Psoas muscle (tissue), 8 donors: ENCODE measurements around the gene ZNF236. TPM values are rescaled to one million over a fixed set of nuclear protein-coding genes. Genes with fewer than 3 reads are reported as not detected.
A peak's percentile ranks its signal among the peaks of the same experiment; 100 is the strongest.

Source experiments
- ATAC-seq, 4 donors: fragments of 200-7000 bp; cut with Tn5 transposase; one replicate each; pipeline ENCODE4 v1.9.1; 2020; ENCODE audit warnings: moderate library complexity in 3 of 4, mild to moderate bottlenecking in 2 of 4
- DNase-seq, 2 donors: peaks; one replicate each; pipeline ENCODE4 v3.0.0-alpha.2; 2020
- H3K27ac ChIP-seq: fragments of 200-600 bp; one replicate; pipeline ENCODE4 v1.8.0; 2022
- H3K27me3 ChIP-seq, 3 donors: fragments of 200-600 bp in 1 of 3; one replicate each; pipeline versions ENCODE4 v1.6.1 to v1.8.0; 2013 to 2022; ENCODE audit warnings: low read length in 2 of 3, mild to moderate bottlenecking in 2 of 3, moderate library complexity in 1 of 3; ENCODE audit not compliant: insufficient read depth in 3 of 3
- H3K36me3 ChIP-seq, 2 donors: fragments of 200-600 bp in 1 of 2; one replicate each; pipeline versions ENCODE4 v1.6.1 to v1.8.0; 2013 to 2022; ENCODE audit warnings: low read depth in 1 of 2, mild to moderate bottlenecking in 1 of 2, moderate library complexity in 1 of 2; ENCODE audit not compliant: insufficient read depth in 1 of 2
- H3K4me1 ChIP-seq: fragments of 200-600 bp; one replicate; pipeline ENCODE4 v1.8.0; 2022
- H3K4me3 ChIP-seq: fragments of 200-600 bp; one replicate; pipeline ENCODE4 v1.8.0; 2022; ENCODE audit warnings: mild to moderate bottlenecking
- H3K9me3 ChIP-seq: fragments of 200-600 bp; one replicate; pipeline ENCODE4 v1.8.0; 2022
- WGBS, 3 donors: extraction: QIAGEN DNeasy Blood & Tissue Kit; methylation state at CpG; one replicate each; pipeline versions ENCODE4 v1.1.6 to v1.1.7; 2013; 5-methylcytosine and 5-hydroxymethylcytosine counted together
- intact Hi-C, 2 donors: fragments of 100-400 bp; cut with DNase I; formaldehyde crosslinking; loops; one replicate each; pipeline versions ENCODE4 v1.11.0 to v1.14.2; 2022
- polyA plus RNA-seq, 3 donors: library from polyadenylated mRNA; stranded (reverse); fragments of 200-250 nt; gene quantifications; one replicate each; pipeline ENCODE4 v1.2.3, GENCODE V29; 2013
- total RNA-seq, 4 donors: library from RNA; stranded (reverse); fragmentation: NEBNext Ultra II Directional in 2 of 4; extraction: Animal tissue kit (Norgen Biotek cat#: 25700) in 2 of 4; gene quantifications; one replicate each; pipeline versions ENCODE4 v1.2.1 to v1.2.4, GENCODE V29; 2021 to 2023
- TF ChIP-seq, protein P1 (sequence below): fragments of 200-600 bp; IDR thresholded peaks from one replicate; pipeline ENCODE4 v1.8.0; 2022; ENCODE audit warnings: antibody characterized with exemption
- donor health status: healthy with polysubstance abuse.
- donor health status: DM: no; HTN: no; CAD: no; lungs with moderate emphysema.
- donor health status: Bipolar disorder and iron deficiency.
- donor health status: healthy.
- donor health status: DM: yes; HTN: yes; CAD: no.
- donor health status: DM: no; HTN: no; CAD: no.
- donor health status: DM: no; HTN: no; CAD: no.
- donor health status: DM: yes; HTN: yes; CAD: no.

Gene ZNF236
- total and polyA plus RNA-seq, 7 donors, result 0.76 to 9.4 (median 7.5) TPM

DNA sequence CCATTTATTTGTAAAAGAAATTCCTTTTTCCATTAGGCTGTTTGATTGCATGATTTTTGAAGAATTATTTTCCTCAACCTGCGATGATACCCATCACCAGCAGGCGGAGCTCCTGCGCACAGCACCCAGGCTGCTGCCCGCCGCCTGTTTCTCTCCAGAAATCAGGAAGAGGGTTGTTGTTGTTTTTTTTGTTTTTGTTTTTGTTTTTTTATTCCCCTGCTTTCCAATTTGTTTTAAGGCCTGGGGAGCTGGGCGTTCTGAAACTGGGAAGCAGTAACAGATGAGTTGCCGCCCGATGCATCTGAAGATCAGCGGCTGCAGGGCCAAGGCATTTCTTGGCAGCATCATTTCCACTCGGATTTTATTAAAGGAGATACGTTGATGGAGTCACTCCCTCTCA lies 178.2 kb downstream of the ZNF236 start:
- Histone ChIP-seq H3K27ac (no peak overlapping the region), H3K4me1 (peaks cover 4% of the 10 kb centered on the region), H3K27me3 (no peaks in the 10 kb centered on the region), H3K4me3 (peak overlapping the region; percentile 43), H3K9me3 (no peaks in the 10 kb centered on the region), H3K36me3 (no peaks in the 10 kb centered on the region)
- WGBS, 3 donors, result 8 to 11% (median 8%) methylated on average over 11 of the region's 11 CpGs
- DNase-seq, result peak; percentile 58 to 75
- peak; percentile 34 to 74 (median 61) for ATAC-seq
- intact Hi-C loops, result loop anchor here (1.0 to 10.0 kb wide), 5 partner anchors 54 to 210 kb away; partner anchors contain the start of gene MBP (in 1 of the 2)
- TF ChIP-seq, protein P1, sequence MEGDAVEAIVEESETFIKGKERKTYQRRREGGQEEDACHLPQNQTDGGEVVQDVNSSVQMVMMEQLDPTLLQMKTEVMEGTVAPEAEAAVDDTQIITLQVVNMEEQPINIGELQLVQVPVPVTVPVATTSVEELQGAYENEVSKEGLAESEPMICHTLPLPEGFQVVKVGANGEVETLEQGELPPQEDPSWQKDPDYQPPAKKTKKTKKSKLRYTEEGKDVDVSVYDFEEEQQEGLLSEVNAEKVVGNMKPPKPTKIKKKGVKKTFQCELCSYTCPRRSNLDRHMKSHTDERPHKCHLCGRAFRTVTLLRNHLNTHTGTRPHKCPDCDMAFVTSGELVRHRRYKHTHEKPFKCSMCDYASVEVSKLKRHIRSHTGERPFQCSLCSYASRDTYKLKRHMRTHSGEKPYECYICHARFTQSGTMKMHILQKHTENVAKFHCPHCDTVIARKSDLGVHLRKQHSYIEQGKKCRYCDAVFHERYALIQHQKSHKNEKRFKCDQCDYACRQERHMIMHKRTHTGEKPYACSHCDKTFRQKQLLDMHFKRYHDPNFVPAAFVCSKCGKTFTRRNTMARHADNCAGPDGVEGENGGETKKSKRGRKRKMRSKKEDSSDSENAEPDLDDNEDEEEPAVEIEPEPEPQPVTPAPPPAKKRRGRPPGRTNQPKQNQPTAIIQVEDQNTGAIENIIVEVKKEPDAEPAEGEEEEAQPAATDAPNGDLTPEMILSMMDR, result peak; percentile 99

DNA sequence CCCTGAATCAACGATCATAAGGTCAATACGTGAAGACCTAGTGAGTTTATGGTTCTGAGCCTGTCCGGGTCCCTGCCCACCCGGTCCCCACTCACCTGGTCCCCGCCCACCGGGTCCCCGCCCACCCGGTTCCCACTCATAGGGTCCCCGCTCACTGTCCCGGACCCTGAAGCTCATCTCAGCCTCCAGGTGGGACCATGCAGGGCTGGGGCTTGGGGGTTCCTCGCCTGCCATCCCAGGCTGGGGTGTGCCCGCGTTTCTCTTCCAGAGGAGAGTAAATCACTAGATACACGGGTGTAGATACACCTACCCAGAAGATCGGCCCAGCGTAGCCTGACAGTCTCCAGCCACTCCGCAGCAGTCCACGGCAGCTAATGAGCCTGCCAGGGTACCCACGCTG lies 178.7 kb downstream of the ZNF236 start:
- H3K36me3 ChIP-seq, result no peaks in the 10 kb centered on the region
- no peaks in the 10 kb centered on the region for H3K27me3 ChIP-seq
- H3K4me1 ChIP-seq, result peaks cover 4% of the 10 kb centered on the region
- H3K4me3 ChIP-seq, result no peak overlapping the region
- intact Hi-C loops, result loop anchor here (2.0 to 10.0 kb wide), 4 partner anchors 54 to 210 kb away; partner anchors contain the start of gene MBP (in 1 of the 2)
- TF ChIP-seq, protein P1, result no peak
- no peak overlapping the region for H3K27ac ChIP-seq
- H3K9me3 ChIP-seq, result no peaks in the 10 kb centered on the region
- ATAC-seq (peak in 2 of 4 donors; percentile 21 to 27), DNase-seq (peak in 1 of 2 donors; percentile 20)
- WGBS, 3 donors, result 82 to 86% (median 82%) methylated on average over 19 of the region's 19 CpGs

DNA sequence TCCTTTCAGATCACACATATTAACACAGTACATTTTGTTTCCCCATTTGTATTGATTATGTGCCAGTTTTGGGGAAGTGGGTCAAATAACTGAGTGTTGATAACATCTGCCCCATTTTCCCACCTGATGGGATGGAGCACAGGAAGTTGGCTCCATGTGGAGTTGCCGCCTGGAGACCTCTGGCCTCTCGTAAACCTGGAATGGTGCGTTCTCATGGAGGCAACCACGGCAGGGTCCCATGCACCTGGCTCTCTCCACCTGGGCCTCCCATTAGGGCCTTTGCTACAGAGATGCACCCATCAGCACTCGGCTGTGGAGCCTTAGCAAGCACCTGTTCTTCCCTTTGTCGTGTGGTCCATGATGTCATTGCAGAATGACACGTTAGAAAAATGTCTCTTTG lies 179.6 kb downstream of the ZNF236 start:
- H3K36me3 ChIP-seq, result no peaks in the 10 kb centered on the region
- no peaks in the 10 kb centered on the region for H3K9me3 ChIP-seq
- intact Hi-C loops, result loop anchor here (2.0 to 10.0 kb wide), 4 partner anchors 53 to 209 kb away; partner anchors contain the start of gene MBP (in 1 of the 2)
- no peak overlapping the region for H3K4me3 ChIP-seq
- DNase-seq (no peak), ATAC-seq (peak in 2 of 4 donors; percentile 29 to 44)
- WGBS, 3 donors, result 68 to 75% (median 72%) methylated on average over 7 of the region's 7 CpGs
- no peaks in the 10 kb centered on the region for H3K27me3 ChIP-seq
- H3K4me1 ChIP-seq, result peaks cover 5% of the 10 kb centered on the region
- TF ChIP-seq, protein P1, result no peak
- H3K27ac ChIP-seq, result peak overlapping the region; percentile 47

DNA sequence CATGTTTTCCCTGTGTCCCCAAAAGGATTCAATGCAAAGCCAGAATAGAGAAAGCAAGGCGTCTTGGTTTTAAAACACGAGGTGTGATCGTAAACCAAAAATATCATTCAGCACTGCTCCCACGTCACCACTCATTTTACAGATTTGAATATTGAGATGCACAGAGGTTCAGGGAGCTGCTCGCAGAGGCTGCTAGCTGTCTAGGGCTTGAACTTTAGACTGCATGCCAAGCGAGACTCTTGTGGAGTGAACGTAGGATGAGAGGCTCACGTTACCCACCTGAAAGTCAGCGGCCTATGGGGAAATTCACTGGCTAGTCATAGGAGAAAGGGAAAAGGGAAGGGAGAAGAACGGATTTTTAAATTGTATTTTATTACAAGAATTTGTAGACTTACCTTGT lies 180.1 kb downstream of the ZNF236 start:
- TF ChIP-seq, protein P1, result no peak

DNA sequence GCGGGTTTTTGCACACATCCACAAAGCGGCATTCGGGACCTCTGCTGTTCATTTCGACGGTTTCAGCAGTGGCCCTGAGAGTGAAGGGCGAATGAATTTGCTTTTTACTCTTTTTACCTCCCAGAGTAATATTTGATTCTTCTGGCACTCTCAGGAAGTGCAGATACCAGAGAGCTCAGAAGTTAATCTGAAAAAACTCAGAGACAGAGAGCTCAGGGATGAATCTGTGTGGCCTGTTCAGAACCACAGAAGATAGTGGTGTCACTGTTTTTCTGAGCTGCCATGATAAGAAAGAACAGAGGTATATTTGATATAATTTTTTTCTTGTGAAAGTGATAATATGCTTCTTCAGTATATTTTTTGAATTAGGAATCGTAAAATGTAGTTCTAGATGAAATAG lies 181.0 kb downstream of the ZNF236 start:
- intact Hi-C loops, result loop anchor here (5.0 to 10.0 kb wide), 2 partner anchors 131 to 204 kb away; partner anchors contain the start of gene MBP (in 1 of the 2)
- WGBS, 3 donors, result 93 to 99% (median 95%) methylated on average over 7 of the region's 7 CpGs
- Histone ChIP-seq H3K27ac (peak overlapping the region; percentile 47), H3K4me1 (peaks cover 9% of the 10 kb centered on the region), H3K36me3 (no peaks in the 10 kb centered on the region), H3K9me3 (no peaks in the 10 kb centered on the region), H3K27me3 (no peaks in the 10 kb centered on the region), H3K4me3 (no peak overlapping the region)
- no peak for ATAC-seq
- DNase-seq, result no peak
- TF ChIP-seq, protein P1, result no peak

More for the DNA sequence above, 180.1 kb downstream of the ZNF236 start:
- peak overlapping the region; percentile 47 for H3K27ac ChIP-seq
- intact Hi-C loops, result loop anchor here (5.0 to 10.0 kb wide), 2 partner anchors 132 to 205 kb away; partner anchors contain the start of gene MBP (in 1 of the 2)
- DNase-seq (no peak), ATAC-seq (peak; percentile 73 to 80 (median 76))
- no peaks in the 10 kb centered on the region for H3K27me3 ChIP-seq
- H3K4me3 ChIP-seq, result no peak overlapping the region
- no peaks in the 10 kb centered on the region for H3K36me3 ChIP-seq
- 41 to 70% (median 45%) methylated on average over 10 of the region's 10 CpGs for WGBS, 3 donors
- peaks cover 9% of the 10 kb centered on the region for H3K4me1 ChIP-seq
- H3K9me3 ChIP-seq, result no peaks in the 10 kb centered on the region
